ENCODE data around the gene RABEPK.

RABEPK gene

GRCh38 chr9:125276771-125277170 is 76.4 kb downstream of the RABEPK start:
- no peaks in the 10 kb centered on the region for H3K4me1 Mint-ChIP-seq
- H3K4me3 Mint-ChIP-seq = no peak overlapping the region
- H3K27me3 Mint-ChIP-seq (ENCODE audit: low read depth, poor library complexity) = no peaks in the 10 kb centered on the region
- no peaks in the 10 kb centered on the region for H3K9me3 Mint-ChIP-seq
- no peak overlapping the region for H3K27ac Mint-ChIP-seq
- TF ChIP-seq, protein P1, sequence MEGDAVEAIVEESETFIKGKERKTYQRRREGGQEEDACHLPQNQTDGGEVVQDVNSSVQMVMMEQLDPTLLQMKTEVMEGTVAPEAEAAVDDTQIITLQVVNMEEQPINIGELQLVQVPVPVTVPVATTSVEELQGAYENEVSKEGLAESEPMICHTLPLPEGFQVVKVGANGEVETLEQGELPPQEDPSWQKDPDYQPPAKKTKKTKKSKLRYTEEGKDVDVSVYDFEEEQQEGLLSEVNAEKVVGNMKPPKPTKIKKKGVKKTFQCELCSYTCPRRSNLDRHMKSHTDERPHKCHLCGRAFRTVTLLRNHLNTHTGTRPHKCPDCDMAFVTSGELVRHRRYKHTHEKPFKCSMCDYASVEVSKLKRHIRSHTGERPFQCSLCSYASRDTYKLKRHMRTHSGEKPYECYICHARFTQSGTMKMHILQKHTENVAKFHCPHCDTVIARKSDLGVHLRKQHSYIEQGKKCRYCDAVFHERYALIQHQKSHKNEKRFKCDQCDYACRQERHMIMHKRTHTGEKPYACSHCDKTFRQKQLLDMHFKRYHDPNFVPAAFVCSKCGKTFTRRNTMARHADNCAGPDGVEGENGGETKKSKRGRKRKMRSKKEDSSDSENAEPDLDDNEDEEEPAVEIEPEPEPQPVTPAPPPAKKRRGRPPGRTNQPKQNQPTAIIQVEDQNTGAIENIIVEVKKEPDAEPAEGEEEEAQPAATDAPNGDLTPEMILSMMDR (IDR thresholded peaks at IDR 0.05) = no peak
- DNase-seq = no peak
- H3K36me3 Mint-ChIP-seq (ENCODE audit: low read depth) = peaks cover 31% of the 10 kb centered on the region

- Mint-ChIP-seq H3K9me3 (no peaks in the 10 kb centered on the region), H3K4me3 (no peak overlapping the region), H3K36me3 (ENCODE audit: low read depth) (peaks cover 27% of the 10 kb centered on the region), H3K27ac (no peak overlapping the region), H3K4me1 (no peaks in the 10 kb centered on the region), H3K27me3 (ENCODE audit: low read depth, poor library complexity) (no peaks in the 10 kb centered on the region)
- no peak for DNase-seq
- TF ChIP-seq, protein P1 (IDR thresholded peaks at IDR 0.05) = no peak
Observed at GRCh38 chr9:125277411-125277810, 77.1 kb downstream of the RABEPK start.

GRCh38 chr9:125280945-125281344 is 80.6 kb downstream of the RABEPK start:
- DNase-seq = no peak
- Mint-ChIP-seq H3K9me3 (no peaks in the 10 kb centered on the region), H3K36me3 (ENCODE audit: low read depth) (peaks cover 22% of the 10 kb centered on the region), H3K4me3 (no peak overlapping the region), H3K27ac (no peak overlapping the region), H3K4me1 (no peaks in the 10 kb centered on the region), H3K27me3 (ENCODE audit: low read depth, poor library complexity) (no peaks in the 10 kb centered on the region)
- TF ChIP-seq, protein P1 (IDR thresholded peaks at IDR 0.05) = no peak

Data from nephron progenitor cell (in vitro differentiated cells).